ENCODE results near the gene CLSTN1.
"Not testable (repeated sequence)": the region's sequence is repeated elsewhere in the genome, so short reads cannot be mapped to it uniquely, and the experiment has no call there.

The CLSTN1 gene

DNA sequence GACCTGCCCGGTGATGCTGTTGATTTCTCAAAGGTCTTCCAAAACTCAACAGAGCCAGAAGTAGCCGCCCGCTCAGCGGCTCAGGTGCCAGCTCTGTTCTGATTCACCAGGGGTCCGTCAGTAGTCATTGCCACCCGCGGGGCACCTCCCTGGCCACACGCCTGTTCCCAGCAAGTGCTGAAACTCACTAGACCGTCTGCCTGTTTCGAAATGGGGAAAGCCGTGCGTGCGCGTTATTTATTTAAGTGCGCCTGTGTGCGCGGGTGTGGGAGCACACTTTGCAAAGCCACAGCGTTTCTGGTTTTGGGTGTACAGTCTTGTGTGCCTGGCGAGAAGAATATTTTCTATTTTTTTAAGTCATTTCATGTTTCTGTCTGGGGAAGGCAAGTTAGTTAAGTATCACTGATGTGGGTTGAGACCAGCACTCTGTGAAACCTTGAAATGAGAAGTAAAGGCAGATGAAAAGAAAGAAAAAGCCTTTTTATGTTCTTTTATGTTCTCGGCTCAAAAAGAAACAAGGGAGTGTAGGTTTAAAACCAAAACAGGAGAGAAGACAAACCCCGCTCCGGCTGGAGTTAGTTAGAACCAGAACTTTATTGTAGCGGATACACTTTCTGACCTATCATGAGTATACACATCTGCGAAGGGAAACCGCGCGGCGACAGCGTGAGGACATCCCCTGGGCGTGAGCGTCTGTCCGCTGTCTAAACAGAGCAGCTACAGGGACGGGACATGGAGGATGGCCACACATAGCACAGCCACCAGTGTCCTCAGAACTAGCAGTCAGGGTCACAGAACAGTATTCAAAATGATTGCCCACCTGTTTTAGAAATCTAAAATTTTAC is 95.1 kb downstream of the CLSTN1 start:
- DNase-seq: no peak

DNA sequence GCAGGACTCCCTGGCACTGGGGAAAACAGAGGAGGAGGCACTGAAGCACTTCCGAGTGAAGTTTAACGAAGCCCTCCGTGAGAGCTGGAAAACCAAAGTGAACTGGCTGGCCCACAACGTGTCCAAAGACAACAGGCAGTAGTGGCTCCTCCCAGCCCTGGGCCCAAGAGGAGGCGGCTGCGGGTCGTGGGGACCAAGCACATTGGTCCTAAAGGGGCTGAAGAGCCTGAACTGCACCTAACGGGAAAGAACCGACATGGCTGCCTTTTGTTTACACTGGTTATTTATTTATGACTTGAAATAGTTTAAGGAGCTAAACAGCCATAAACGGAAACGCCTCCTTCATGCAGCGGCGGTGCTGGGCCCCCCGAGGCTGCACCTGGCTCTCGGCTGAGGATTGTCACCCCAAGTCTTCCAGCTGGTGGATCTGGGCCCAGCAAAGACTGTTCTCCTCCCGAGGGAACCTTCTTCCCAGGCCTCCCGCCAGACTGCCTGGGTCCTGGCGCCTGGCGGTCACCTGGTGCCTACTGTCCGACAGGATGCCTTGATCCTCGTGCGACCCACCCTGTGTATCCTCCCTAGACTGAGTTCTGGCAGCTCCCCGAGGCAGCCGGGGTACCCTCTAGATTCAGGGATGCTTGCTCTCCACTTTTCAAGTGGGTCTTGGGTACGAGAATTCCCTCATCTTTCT is 96.7 kb downstream of the CLSTN1 start:
- no peak for DNase-seq

DNA sequence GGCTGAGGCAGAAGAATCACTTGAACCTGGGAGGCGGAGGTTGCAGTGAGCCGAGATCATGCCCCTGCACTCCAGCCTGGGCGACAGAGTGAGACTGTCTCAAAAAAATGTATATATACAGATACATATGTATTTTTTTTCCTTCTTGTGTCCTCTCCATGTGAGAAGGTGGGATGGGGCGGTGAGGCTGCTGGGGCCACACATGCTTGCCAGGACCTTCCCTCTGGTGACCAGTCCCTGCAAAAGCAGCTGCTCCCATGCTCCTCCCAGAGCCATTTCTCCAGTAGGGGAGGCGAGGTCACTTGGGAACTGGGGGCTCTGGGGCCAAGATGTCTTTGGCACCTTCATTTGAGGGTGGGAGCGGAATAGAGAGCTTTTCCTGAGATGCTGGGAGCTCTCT is 97.4 kb downstream of the CLSTN1 start:
- DNase-seq: no peak

DNA sequence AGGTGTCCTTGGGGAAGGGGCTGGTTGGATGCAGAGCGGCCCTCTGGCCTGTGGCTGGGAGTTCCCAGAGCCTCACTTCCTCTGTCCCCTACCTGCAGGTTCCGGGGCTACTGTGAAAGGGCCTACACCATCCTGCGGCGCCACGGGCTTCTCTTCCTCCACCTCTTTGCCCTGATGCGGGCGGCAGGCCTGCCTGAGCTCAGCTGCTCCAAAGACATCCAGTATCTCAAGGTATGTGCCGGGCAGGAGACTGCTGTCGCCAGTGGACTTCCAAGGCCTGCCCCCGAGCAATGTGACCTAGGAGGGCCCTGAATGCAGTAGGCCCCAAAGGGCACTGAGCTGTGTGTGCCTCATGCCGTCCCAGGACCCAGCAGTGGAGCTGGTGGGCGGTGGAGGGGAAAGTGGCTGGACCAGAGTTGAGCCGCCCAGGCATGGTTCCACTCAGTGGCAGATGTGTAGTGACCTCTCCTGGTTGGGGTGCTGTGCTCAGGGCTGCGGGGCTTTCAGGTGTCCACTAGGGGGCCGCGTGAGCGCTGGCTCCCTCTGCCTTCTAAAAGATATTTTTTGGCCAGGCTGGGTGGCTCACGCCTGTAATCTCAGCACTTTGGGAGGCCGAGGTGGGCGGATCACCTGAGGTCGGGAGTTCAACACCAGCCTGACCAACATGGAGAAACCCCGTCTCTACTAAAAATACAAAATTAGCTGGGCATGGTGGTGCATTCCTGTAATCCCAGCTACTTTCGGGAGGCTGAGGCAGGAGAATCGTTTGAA is 98.9 kb downstream of the CLSTN1 start:
- DNase-seq: no peak

DNA sequence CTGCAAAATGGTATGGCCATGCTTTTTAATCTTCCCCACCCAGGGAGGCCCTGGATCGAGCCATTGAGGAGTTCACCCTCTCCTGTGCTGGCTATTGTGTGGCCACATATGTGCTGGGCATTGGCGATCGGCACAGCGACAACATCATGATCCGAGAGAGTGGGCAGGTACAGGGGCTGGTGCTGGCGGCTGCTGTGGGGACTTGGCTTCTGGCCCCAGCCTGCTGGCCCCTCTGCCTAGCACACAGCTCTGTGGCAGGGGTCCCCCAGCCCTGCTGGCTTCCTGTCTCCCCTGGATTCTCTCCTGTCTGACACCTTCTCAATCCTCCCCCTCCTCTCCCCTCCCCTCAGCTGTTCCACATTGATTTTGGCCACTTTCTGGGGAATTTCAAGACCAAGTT is 99.8 kb downstream of the CLSTN1 start:
- no peak for DNase-seq

DNA sequence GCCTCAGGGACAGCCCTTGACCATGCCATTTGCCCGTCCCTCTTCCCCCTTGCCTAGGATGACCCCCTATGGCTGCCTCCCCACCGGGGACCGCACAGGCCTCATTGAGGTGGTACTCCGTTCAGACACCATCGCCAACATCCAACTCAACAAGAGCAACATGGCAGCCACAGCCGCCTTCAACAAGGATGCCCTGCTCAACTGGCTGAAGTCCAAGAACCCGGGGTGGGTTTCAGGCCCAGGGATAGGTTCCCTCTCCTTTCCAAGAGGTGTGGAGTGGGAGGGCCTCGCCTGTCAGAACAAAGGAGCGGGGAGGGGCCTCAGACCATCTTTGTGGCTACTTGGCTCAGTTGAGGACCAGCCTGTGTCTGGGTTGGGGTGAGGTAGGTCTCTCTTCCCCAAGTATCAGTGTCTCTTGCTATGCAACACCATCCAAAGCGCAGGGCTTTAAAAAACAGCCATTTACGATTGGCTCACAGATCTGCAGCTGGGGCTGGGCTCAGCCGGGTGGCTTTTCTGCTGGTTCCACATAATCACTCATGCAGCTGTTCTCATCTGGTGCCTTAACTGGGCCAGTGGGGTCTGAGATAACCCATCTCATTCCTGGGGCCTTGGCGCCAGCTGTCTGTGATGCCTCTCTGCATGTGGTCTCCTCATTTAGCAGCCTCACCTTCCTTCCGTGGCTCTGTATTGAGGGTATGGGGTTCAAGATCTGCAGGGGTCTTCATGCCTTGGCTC is 100.5 kb downstream of the CLSTN1 start:
- DNase-seq: no peak

DNA sequence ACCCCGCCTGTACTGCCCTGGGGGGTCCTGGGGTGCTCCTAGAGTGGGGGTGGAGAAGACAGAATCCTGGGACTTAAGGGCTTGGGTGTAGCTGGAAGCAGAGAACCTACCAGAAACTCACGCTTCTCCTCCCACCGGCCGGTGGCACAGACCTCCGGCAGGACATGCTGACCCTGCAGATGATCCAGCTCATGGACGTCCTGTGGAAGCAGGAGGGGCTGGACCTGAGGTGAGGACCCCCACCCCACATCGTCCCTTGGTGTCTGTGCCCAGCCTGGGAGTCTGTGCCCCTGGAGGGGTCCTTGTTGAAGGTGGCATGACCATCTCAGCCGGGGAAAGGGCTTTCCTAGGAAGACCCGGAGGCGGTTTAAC is 101.4 kb downstream of the CLSTN1 start:
- no peak for DNase-seq

DNA sequence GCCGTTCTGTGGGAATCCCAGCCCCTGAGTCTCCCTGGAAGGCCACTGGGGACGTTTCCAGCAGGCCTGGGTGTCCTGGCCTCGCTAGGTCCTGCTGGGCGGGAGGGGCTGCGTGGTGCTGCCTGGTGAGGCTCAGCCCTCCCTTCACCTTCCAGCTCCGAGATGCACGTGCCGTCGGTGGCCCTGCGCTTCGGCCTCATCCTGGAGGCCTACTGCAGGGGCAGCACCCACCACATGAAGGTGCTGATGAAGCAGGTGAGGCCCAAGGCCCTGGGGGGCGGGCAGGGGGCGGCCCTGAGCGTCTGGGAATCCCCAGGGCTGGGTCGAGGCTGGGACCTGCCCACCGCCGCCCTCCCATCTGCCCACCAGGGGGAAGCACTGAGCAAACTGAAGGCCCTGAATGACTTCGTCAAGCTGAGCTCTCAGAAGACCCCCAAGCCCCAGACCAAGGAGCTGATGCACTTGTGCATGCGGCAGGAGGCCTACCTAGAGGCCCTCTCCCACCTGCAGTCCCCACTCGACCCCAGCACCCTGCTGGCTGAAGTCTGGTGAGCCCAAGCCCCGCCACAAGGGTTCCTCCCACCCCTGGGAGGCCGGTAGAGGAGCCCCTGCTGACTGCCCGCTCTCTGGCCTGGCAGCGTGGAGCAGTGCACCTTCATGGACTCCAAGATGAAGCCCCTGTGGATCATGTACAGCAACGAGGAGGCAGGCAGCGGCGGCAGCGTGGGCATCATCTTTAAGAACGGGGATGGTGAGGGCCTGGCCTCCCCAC is 102.0 kb downstream of the CLSTN1 start:
- no peak for DNase-seq

DNA sequence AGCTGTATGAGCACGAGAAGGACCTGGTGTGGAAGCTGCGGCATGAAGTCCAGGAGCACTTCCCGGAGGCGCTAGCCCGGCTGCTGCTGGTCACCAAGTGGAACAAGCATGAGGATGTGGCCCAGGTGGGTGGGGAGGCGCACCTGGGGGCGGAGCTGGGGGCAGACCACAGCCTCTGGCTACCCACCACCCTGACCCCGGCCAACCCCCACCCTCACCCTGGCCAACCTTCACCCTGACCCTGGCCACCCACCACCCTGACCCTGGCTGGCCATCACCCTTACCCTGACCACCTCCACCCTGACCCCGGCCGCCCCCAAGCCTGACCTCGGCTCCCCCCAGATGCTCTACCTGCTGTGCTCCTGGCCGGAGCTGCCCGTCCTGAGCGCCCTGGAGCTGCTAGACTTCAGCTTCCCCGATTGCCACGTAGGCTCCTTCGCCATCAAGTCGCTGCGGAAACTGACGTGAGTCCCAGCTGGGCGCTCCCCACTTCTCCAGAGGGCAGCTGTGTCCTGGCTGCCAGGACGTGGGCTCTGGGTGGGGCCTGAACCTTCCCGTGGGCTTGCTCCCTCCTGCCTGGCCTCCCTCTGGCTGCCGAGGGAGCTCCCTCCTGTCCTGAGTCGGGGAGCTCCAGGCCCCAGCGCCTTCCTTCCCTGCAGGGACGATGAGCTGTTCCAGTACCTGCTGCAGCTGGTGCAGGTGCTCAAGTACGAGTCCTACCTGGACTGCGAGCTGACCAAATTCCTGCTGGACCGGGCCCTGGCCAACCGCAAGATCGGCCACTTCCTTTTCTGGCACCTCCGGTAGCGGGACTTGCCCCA is 102.8 kb downstream of the CLSTN1 start:
- DNase-seq: no peak

DNA sequence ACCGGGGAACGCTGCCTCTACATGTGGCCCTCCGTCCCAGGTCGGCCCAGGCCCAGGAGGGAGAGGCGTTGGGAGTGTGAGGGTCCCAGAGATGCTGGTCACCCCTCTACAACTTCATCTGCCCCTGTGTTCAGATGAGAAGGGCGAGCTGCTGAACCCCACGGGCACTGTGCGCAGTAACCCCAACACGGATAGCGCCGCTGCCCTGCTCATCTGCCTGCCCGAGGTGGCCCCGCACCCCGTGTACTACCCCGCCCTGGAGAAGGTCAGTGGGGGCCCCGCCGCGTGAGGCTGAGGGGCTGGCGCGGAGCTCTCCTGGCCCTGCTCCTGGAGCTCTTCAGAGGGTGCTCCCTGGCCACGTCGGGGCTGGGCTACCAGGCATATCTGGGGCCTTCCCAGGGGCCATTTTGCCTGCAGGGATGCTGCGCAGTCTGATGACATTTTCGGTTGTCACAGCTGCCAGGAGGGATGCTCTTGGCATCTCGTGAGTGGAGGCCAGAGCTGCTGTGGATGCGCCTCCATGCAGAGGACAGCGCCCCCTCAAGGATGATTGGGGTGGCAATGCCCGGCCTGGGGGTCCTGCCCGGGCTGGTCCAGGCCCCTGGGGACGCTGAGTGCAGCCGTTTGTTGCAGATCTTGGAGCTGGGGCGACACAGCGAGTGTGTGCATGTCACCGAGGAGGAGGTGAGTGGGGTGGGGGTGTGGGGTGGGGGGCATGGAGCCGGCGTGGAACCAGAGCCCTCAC is 103.6 kb downstream of the CLSTN1 start:
- no peak for DNase-seq

DNA sequence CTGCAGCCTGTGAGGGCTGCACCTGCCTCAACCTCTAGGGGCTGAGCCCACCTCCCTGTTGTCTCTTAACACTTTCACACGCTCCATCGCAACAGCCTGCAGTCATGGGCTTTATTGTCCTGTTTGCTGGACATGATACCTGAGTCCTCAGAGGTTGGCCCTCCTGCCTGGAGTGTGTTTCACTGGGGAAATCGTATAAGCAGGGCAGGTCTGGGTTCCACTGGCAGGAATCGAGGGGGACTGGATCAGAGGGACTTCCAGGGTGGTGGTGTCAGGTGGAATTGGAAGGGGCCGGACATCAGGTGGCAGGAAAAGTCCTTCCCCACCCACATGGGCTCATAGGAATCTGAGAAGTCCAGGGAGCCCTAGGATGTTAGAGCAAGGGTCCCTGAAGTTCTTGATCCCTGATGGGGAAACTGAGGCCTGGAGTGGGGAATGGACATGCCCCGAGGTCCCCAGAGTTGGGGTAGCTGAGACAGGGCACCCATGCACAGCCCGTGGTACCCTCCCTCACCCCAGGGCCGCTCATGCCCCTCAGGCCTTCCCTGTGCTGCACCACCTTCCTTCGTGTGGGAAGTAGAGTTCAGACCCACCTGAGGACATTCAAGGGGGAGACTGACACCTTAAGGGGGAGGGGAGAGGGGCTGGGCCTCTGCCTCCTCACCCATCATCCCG is 105.6 kb downstream of the CLSTN1 start:
- DNase-seq: no peak

DNA sequence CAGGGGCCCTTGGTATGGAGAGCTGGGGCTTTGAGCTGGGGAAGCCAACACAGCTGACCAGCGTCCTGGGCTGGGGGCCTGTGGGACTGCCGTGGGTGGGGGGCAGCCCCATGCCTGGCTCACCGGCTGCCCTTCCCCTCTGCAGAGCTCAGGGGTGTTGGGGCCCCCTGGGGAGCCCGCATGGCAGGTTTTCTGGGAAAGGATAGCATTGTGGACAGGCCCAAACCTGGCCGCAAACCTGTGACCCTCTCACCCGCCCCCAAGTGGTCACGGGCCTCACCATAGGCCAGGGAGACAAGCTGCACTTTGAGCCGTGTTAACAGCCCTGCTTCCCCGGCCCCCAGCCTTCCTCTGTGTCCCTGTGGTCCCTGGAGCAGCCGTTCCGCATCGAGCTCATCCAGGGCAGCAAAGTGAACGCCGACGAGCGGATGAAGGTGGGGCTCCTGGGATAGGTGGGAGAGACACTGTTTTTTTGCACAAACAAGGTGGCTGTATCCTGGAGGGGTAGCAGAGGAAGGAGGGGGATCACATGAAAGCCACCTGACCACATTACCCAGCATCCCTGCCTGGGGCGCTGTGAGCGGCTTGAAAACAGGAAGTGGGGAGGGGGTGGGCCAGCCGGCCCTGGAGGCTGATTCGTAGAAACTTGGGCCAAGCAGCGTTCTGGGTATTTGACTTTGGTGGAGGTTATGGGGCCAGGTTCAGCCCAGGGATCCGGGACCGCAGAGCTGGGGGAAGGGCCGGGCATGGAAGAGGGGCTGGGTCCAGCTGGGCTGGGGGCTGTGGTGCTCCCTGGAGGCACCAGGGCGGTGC is 106.4 kb downstream of the CLSTN1 start:
- DNase-seq: no peak

DNA sequence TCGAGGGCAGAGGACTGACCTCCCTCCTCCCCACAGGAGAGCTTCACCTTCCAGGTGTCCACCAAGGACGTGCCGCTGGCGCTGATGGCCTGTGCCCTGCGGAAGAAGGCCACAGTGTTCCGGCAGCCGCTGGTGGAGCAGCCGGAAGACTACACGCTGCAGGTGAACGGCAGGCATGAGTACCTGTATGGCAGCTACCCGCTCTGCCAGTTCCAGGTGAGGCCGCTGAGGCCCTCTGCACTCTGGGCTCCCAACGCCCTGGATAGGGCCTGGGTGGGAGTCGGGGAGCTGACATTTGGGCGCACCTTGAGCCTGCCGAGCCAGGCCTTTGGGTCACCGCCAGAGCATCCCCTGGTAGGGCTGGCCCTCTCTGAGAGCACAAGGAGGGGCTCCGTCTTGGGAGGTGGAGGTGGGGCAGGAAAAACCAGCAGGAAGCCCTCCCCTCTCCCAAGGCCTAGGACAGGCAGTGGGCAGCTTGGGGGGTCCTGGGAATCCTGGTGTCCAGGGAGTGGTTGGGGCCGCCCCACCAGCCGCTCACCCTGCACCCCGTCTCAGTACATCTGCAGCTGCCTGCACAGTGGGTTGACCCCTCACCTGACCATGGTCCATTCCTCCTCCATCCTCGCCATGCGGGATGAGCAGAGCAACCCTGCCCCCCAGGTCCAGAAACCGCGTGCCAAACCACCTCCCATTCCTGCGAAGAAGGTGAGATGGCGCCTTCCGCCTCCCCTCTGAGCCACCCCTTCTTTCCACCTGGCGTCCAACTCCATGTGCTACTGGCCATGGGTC is 107.2 kb downstream of the CLSTN1 start:
- DNase-seq: no peak

DNA sequence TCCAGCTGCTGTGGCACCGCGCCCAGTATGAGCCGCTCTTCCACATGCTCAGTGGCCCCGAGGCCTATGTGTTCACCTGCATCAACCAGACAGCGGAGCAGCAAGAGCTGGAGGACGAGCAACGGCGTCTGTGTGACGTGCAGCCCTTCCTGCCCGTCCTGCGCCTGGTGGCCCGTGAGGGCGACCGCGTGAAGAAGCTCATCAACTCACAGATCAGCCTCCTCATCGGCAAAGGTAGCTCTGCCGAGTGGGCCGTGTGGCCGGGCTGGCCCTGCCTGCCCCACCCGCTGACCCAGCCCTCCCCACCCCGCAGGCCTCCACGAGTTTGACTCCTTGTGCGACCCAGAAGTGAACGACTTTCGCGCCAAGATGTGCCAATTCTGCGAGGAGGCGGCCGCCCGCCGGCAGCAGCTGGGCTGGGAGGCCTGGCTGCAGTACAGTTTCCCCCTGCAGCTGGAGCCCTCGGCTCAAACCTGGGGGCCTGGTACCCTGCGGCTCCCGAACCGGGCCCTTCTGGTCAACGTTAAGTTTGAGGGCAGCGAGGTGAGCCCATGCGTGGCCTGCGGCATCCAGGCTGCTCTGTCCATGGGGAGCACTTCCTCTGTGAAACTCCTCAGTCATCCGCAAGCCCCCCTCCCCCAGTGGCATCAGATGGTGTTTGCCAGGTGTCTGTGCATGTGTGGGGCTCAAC is 108.1 kb downstream of the CLSTN1 start:
- no peak for DNase-seq

DNA sequence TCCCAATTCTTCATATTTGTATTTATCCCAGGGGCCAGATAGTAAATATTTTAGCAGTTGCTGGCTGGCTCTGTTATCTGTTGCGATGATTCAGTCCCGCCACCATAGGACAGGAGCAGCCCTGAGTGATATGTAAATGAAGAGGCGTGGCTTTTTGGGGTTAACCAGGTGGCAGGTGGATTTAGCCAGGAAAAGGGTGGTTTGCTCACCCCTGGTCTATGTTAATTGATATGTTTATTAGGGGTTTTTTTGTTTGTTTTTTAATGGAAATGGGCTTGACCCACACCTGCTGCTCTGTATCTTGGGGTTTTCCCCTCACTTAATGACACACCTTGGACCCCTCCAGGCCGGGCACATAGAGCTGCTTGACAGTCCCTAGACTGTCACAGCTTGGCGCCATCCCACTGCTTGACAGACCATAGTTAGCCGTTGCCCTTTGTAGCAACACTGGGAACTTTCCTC is 109.5 kb downstream of the CLSTN1 start:
- no peak for DNase-seq

DNA sequence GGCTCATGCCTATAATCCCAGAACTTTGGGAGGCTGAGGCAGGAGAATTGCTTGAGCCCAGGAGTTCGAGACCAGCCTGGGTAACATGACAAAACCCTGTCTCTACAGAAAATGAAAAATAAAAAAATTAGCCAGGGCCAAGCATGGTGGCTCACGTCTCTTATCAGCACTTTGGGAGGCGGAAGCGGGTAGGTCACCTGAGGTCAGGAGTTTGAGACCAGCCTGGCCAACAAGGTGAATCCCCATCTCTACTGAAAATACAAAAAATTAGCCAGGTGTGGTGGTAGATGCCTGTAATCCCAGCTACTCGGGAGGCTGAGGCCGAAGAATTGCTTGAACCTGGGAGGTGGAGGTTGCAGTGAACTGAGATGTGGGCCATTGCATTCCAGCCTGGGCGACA is 111.0 kb downstream of the CLSTN1 start:
- not testable (repeated sequence) for DNase-seq

DNA sequence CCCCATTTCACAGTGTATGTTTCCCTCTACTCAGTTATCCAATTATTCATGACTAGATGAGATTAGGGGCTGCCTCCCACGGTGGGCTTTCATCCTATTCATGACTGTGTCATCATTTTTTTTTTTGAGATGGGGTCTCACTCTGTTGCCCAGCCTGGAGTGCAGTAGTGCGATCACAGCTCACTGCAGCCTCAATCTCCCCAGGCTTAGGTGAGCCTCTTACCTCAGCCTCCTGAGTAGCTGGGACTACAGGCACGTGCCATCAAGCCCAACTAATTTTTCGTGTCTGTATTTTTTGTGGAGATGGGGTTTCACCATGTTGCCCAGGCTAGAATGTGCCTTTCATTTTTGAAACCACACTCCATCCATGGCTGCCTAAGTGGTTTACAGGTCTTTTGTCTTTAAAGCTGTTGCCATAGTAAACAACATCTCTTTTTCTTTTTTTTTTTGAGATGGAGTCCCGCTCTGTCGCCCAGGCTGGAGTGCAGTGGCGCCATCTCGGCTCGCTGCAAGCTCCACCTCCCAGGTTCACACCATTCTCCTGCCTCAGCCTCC is 112.2 kb downstream of the CLSTN1 start:
- no peak for DNase-seq

Measured in NCI-H187 treated with DMSO at 0.1 percent for 48 hours (cell line).